Measurements from ENCODE around the gene ZSCAN9.

The ZSCAN9 gene

GRCh38 chr6:28207510-28208110 is 17.5 kb upstream of the ZSCAN9 start:
- H4K20me1 ChIP-seq (ENCODE audit: low read depth, low read length) = no peaks in the 10 kb centered on the region
- TF ChIP-seq CTCF (IDR thresholded peaks at IDR 0.05; ENCODE audit: insufficient read depth, low read length, poor library complexity, severe bottlenecking) = no peak
- TF ChIP-seq EZH2phosphoT487 (conservative IDR thresholded peaks at IDR 0.05; ENCODE audit: low read length) = no peak
- peaks cover 8% of the 10 kb centered on the region; the same call in 1 of the 2 replicates for H3K27me3 ChIP-seq (ENCODE audit: low read length)
- no peaks in the 10 kb centered on the region for H3K36me3 ChIP-seq (ENCODE audit: low read length)
- H3K9me2 ChIP-seq (replicated peaks; ENCODE audit: insufficient read depth, low read length) = no peaks in the 10 kb centered on the region
- no peak overlapping the region for H3K27ac ChIP-seq (ENCODE audit: low read depth, low read length)
- H3K4me3 ChIP-seq (ENCODE audit: insufficient read depth, low read length, poor library complexity, severe bottlenecking) = no peak overlapping the region
- no peak overlapping the region for H2AFZ ChIP-seq (ENCODE audit: low read depth, low read length, severe bottlenecking)
- H3K9me3 ChIP-seq (ENCODE audit: insufficient read depth, low read length) = no peaks in the 10 kb centered on the region
- H3F3A ChIP-seq (ENCODE audit: insufficient read depth) = no peaks in the 10 kb centered on the region
- H3K79me2 ChIP-seq (ENCODE audit: insufficient read depth, low read length) = no peaks in the 10 kb centered on the region
- H3K9ac ChIP-seq (ENCODE audit: low read length) = no peak overlapping the region
- no peak overlapping the region for H3K4me2 ChIP-seq (ENCODE audit: low read depth, low read length, poor library complexity, severe bottlenecking)

- Histone ChIP-seq H4K20me1 (ENCODE audit: low read depth, low read length) (no peaks in the 10 kb centered on the region), H2AFZ (ENCODE audit: low read depth, low read length, severe bottlenecking) (no peak overlapping the region), H3K27ac (ENCODE audit: low read depth, low read length) (no peak overlapping the region), H3K4me3 (ENCODE audit: insufficient read depth, low read length, poor library complexity, severe bottlenecking) (no peak overlapping the region), H3K4me2 (ENCODE audit: low read depth, low read length, poor library complexity, severe bottlenecking) (no peak overlapping the region), H3F3A (ENCODE audit: insufficient read depth) (no peaks in the 10 kb centered on the region), H3K27me3 (ENCODE audit: low read length) (peaks cover 8% of the 10 kb centered on the region; the same call in 1 of the 2 replicates), H3K9ac (ENCODE audit: low read length) (no peak overlapping the region), H3K9me3 (ENCODE audit: insufficient read depth, low read length) (no peaks in the 10 kb centered on the region), H3K36me3 (ENCODE audit: low read length) (no peaks in the 10 kb centered on the region), H3K9me2 (replicated peaks; ENCODE audit: insufficient read depth, low read length) (no peaks in the 10 kb centered on the region), H3K79me2 (ENCODE audit: insufficient read depth, low read length) (no peaks in the 10 kb centered on the region)
- TF ChIP-seq CTCF (IDR thresholded peaks at IDR 0.05; ENCODE audit: insufficient read depth, low read length, poor library complexity, severe bottlenecking) (no peak), EZH2phosphoT487 (conservative IDR thresholded peaks at IDR 0.05; ENCODE audit: low read length) (no peak)
Observed at GRCh38 chr6:28208111-28208659, 16.9 kb upstream of the ZSCAN9 start.

- H3K79me2 ChIP-seq (ENCODE audit: insufficient read depth, low read length) = no peaks in the 10 kb centered on the region
- peaks cover 7% of the 10 kb centered on the region; the same call in 1 of the 2 replicates for H3K27me3 ChIP-seq (ENCODE audit: low read length)
- no peaks in the 10 kb centered on the region for H3F3A ChIP-seq (ENCODE audit: insufficient read depth)
- no peaks in the 10 kb centered on the region for H4K20me1 ChIP-seq (ENCODE audit: low read depth, low read length)
- H2AFZ ChIP-seq (ENCODE audit: low read depth, low read length, severe bottlenecking) = no peak overlapping the region
- no peaks in the 10 kb centered on the region for H3K36me3 ChIP-seq (ENCODE audit: low read length)
- H3K27ac ChIP-seq (ENCODE audit: low read depth, low read length) = no peak overlapping the region
- no peaks in the 10 kb centered on the region for H3K9me3 ChIP-seq (ENCODE audit: insufficient read depth, low read length)
- no peaks in the 10 kb centered on the region for H3K9me2 ChIP-seq (replicated peaks; ENCODE audit: insufficient read depth, low read length)
- no peak overlapping the region for H3K4me2 ChIP-seq (ENCODE audit: low read depth, low read length, poor library complexity, severe bottlenecking)
- TF ChIP-seq CTCF (IDR thresholded peaks at IDR 0.05; ENCODE audit: insufficient read depth, low read length, poor library complexity, severe bottlenecking) (no peak), EZH2phosphoT487 (conservative IDR thresholded peaks at IDR 0.05; ENCODE audit: low read length) (no peak)
- H3K9ac ChIP-seq (ENCODE audit: low read length) = no peak overlapping the region
- H3K4me3 ChIP-seq (ENCODE audit: insufficient read depth, low read length, poor library complexity, severe bottlenecking) = no peak overlapping the region
Observed at GRCh38 chr6:28209753-28210535, 15.1 kb upstream of the ZSCAN9 start.
